Stimulated activated naive CD4-positive, alpha-beta T cell (primary cell): Measurements from ENCODE around the gene ADCY4.

Experiments used
- DNase-seq, 6 experiments: peaks; one replicate each; lab custom pipeline; 2025; lab: John Stamatoyannopoulos, UW

The ADCY4 gene

GRCh38 chr14:24274101-24274543 is 60.7 kb downstream of the ADCY4 start:
- peak in 5 of 6 experiments; percentile 12 to 67 (median 59) for DNase-seq

DNA sequence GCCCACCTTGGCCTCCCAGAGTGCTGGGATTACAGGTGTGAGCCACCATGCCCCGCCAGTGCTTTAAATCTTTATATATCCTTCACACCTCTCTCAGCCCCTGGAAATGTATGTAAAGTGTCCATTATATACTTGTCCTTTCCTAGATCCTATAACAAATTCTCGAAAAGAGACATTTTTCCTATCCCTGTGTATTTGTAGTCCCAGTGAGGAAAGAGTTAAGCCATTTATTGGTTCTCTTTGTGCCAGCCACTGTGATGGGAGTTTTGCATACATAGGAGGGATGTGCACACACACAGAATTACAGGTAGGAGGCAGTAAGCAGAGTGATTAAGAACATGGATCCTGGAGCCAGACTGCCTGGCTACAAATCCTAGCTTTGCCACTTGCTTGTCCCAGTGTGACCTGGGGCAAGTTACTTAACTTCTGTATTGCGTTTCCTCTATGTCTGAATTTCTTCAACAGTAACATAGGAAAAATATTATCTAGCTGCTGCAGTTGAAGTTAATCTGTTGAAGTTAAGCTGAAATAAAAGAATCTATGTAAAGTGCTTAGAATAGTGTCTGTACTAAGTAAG is 61.4 kb downstream of the ADCY4 start:
- DNase-seq = no peak

- DNase-seq = no peak
Observed at GRCh38 chr14:24272467-24272866, 62.4 kb downstream of the ADCY4 start.

DNA sequence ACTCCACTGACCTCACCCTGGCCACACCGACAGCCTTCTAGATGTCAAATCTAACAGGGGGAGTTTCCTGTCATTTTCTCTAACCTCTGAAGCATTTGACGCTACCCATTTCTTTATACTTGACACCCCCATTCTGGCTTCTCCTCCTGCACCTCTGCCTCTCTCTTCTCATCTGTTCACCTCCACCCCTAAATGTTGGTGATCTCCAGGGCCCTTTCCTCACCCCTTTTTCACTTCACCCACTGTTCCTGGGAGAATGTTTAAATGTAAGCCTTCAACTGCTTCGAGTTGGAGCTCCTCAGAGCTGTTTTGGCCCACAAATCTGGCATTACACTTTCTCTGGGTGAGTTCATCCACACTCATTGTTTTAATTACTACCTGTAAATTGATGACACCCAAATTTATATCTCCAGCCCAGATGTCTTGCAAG is 63.0 kb downstream of the ADCY4 start:
- no peak for DNase-seq

GRCh38 chr14:24271134-24271833 is 63.6 kb downstream of the ADCY4 start, which contains the start of gene RABGGTA:
RABGGTA (minus strand) TSS chr14:24271597; CDS start chr14:24271115, 482 bp downstream.
- peak; percentile 84 to 96 (median 92) for DNase-seq

- DNase-seq = no peak
Observed at GRCh38 chr14:24270537-24271133, 64.2 kb downstream of the ADCY4 start.

DNA sequence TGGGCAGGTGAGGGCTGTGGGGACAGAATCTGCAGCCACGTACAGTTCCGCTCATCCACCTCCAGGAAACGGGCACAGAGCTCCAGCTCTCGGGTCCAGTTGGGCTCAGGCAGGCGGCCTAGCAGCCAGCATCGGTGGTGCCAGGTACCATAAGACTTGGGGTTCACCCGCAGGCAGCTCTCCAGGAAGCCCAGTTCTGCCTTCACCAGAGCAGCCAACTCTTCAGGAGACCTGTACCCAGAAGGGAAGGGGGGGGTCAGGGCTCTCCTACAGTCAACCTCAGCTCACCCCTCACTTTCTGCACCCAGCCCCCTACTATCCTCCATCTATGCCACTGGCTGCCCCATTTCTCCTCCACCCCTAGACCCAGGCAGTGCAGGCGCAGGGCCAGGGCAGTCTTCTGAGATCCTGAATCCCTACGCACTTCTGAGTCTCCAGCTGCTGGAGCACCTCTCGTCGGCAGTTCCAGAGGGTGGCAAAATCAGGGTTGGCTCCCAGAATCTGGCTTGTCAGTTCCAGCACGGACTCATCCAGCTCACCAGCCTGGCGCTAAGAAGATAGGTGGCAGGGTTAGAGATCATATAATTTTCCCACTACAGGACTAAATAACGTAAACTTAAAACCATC is 64.8 kb downstream of the ADCY4 start:
- DNase-seq = no peak

- DNase-seq = no peak
Observed at GRCh38 chr14:24269368-24269767, 65.5 kb downstream of the ADCY4 start.
